ENCODE measurements around the gene RCC1. TPM values are rescaled to one million over a fixed set of nuclear protein-coding genes. Genes with fewer than 3 reads are reported as not detected.

RCC1 gene
- total RNA-seq, 6 experiments from 2014 or later: 30.9 to 45.4 (median 38.4) TPM

GRCh38 chr1:28512058-28512611 is 6.3 kb downstream of the RCC1 start:
- H3K9me3 Mint-ChIP-seq: peaks cover 42% of the 10 kb centered on the region
- peaks cover 43% of the 10 kb centered on the region for H3K4me1 Mint-ChIP-seq (ENCODE audit: low read depth)
- H3K36me3 Mint-ChIP-seq (ENCODE audit: low read depth): peaks cover 59% of the 10 kb centered on the region
- H3K4me3 Mint-ChIP-seq: peak overlapping the region; percentile 97
- H3K27me3 Mint-ChIP-seq (ENCODE audit: insufficient read depth): peaks cover 82% of the 10 kb centered on the region
- peak overlapping the region; percentile 96 for H3K27ac Mint-ChIP-seq
- no peak for TF ChIP-seq CTCF (IDR thresholded peaks at IDR 0.05)
- DNase-seq: peak; percentile 39

- Mint-ChIP-seq H3K4me3 (peak overlapping the region; percentile 61; the same call in 1 of the 2 replicates), H3K36me3 (ENCODE audit: low read depth) (peaks cover 35% of the 10 kb centered on the region), H3K9me3 (peaks cover 19% of the 10 kb centered on the region), H3K4me1 (ENCODE audit: low read depth) (peaks cover 45% of the 10 kb centered on the region), H3K27me3 (ENCODE audit: insufficient read depth) (peaks cover 65% of the 10 kb centered on the region), H3K27ac (peak overlapping the region; percentile 75)
- DNase-seq: peak; percentile 37
These were observed 8.6 kb downstream of the RCC1 start for GRCh38 chr1:28514445-28514933.

GRCh38 chr1:28516518-28516956 is 10.7 kb downstream of the RCC1 start:
- Mint-ChIP-seq H3K4me3 (no peak overlapping the region), H3K36me3 (ENCODE audit: low read depth) (peaks cover 18% of the 10 kb centered on the region), H3K27me3 (ENCODE audit: insufficient read depth) (peaks cover 46% of the 10 kb centered on the region), H3K9me3 (peaks cover 7% of the 10 kb centered on the region; the same call in 1 of the 2 replicates), H3K27ac (peak overlapping the region; percentile 80), H3K4me1 (ENCODE audit: low read depth) (peaks cover 28% of the 10 kb centered on the region)
- no peak for TF ChIP-seq CTCF (IDR thresholded peaks at IDR 0.05)
- DNase-seq: peak; percentile 25

- DNase-seq: peak; percentile 49
- TF ChIP-seq CTCF (IDR thresholded peaks at IDR 0.05): no peak
- H3K4me3 Mint-ChIP-seq: peak overlapping the region; percentile 85
- H3K36me3 Mint-ChIP-seq (ENCODE audit: low read depth): peaks cover 8% of the 10 kb centered on the region
- peaks cover 35% of the 10 kb centered on the region for H3K27me3 Mint-ChIP-seq (ENCODE audit: insufficient read depth)
- peak overlapping the region; percentile 80 for H3K27ac Mint-ChIP-seq
- no peaks in the 10 kb centered on the region; the same call in 1 of the 2 replicates for H3K9me3 Mint-ChIP-seq
- peaks cover 27% of the 10 kb centered on the region for H3K4me1 Mint-ChIP-seq (ENCODE audit: low read depth)
These were observed 11.8 kb downstream of the RCC1 start for GRCh38 chr1:28517649-28517999.

- peak; percentile 81 for DNase-seq
- Mint-ChIP-seq H3K36me3 (ENCODE audit: low read depth) (peaks cover 4% of the 10 kb centered on the region; the same call in 1 of the 2 replicates), H3K27ac (peak overlapping the region; percentile 80), H3K4me1 (ENCODE audit: low read depth) (peaks cover 24% of the 10 kb centered on the region), H3K4me3 (peak overlapping the region; percentile 88), H3K9me3 (no peaks in the 10 kb centered on the region; the same call in 1 of the 2 replicates), H3K27me3 (ENCODE audit: insufficient read depth) (peaks cover 30% of the 10 kb centered on the region)
- peak; percentile 100 for TF ChIP-seq CTCF (IDR thresholded peaks at IDR 0.05)
These were observed 12.3 kb downstream of the RCC1 start for GRCh38 chr1:28518000-28518744.
